Sigmoid colon (tissue), 7 donors: ENCODE results near the gene TBC1D21. TPM values are rescaled to one million over a fixed set of nuclear protein-coding genes. Genes with fewer than 3 reads are reported as not detected.

ENCODE experiments used
- DNase-seq: peaks from one replicate; pipeline ENCODE4 v3.0.0-alpha.2; 2019
- H3K27ac ChIP-seq, 4 donors: fragments of 200-600 bp; sonication (generic); one replicate each; pipeline ENCODE4 v1.5.1; 2016 to 2019; ENCODE audit warnings: mild to moderate bottlenecking in 1 of 4
- H3K27me3 ChIP-seq, 3 donors: fragments of 200-600 bp; sonication (generic); one replicate each; pipeline ENCODE4 v1.5.1; 2019; ENCODE audit warnings: mild to moderate bottlenecking in 1 of 3
- H3K36me3 ChIP-seq, 4 donors: fragments of 200-600 bp; sonication (generic); one replicate each; pipeline ENCODE4 v1.5.1; 2016 to 2019
- H3K4me1 ChIP-seq, 4 donors: fragments of 200-600 bp; sonication (generic); one replicate each; pipeline ENCODE4 v1.5.1; 2017 to 2019
- H3K4me3 ChIP-seq, 4 donors: fragments of 200-600 bp; sonication (generic); one replicate each; pipeline ENCODE4 v1.5.1; 2017 to 2019; ENCODE audit warnings: mild to moderate bottlenecking in 2 of 4, moderate library complexity in 1 of 4
- H3K9me3 ChIP-seq, 4 donors: fragments of 200-600 bp in 3 of 4; sonication (generic) in 3 of 4; one replicate each; pipeline versions ENCODE4 v1.5.1 to v1.6.1; 2013 to 2019
- EP300 ChIP-seq, 4 donors: sonication (generic); formaldehyde crosslinking; IDR thresholded peaks; one replicate each; pipeline ENCODE4 v1.6.1; 2017; ENCODE audit warnings: antibody characterized with exemption in 4 of 4
- POLR2A ChIP-seq, 2 donors: fragments of 450-650 bp; IDR thresholded peaks; one replicate each; pipeline ENCODE4 v1.6.1; 2016; ENCODE audit warnings: antibody characterized with exemption in 2 of 2, mild to moderate bottlenecking in 2 of 2, moderate library complexity in 2 of 2
- POLR2AphosphoS5 ChIP-seq, 4 donors: sonication (generic); formaldehyde crosslinking; IDR thresholded peaks; one replicate each; pipeline ENCODE4 v1.6.1; 2017; ENCODE audit warnings: antibody characterized with exemption in 4 of 4
- WGBS, 2 donors: extraction: QIAGEN DNeasy Blood & Tissue Kit; methylation state at CpG; one replicate each; pipeline ENCODE4 v1.1.7; 2013; 5-methylcytosine and 5-hydroxymethylcytosine counted together
- intact Hi-C: fragments of 100-400 bp; cut with DNase I; formaldehyde crosslinking; loops from one replicate; pipeline ENCODE4 v1.15.1; 2023
- polyA plus RNA-seq, 3 donors: library from polyadenylated mRNA; stranded (reverse); fragments of 200-250 nt; gene quantifications; one replicate each; pipeline ENCODE4 v1.2.3, GENCODE V29; 2013
- total RNA-seq, 4 donors: library from RNA; depleted of rRNA; stranded (reverse); fragments of >200 nt; gene quantifications; one replicate each; pipeline ENCODE4 v1.1.0, GENCODE V29; 2016
- TF ChIP-seq, protein P1 (sequence below), 4 experiments: fragments of 450-650 bp in 3 of 4; fragments of 200-600 bp in 1 of 4; IDR thresholded peaks; one replicate each; pipeline ENCODE4 v1.5.1; 2016 to 2019; ENCODE audit warnings: antibody characterized with exemption in 4 of 4, mild to moderate bottlenecking in 3 of 4, moderate library complexity in 2 of 4
- donor health status: healthy with polysubstance abuse.
- donor health status: Bipolar disorder and iron deficiency.
- donor health status: healthy.

Gene TBC1D21
- total and polyA plus RNA-seq, 7 donors = not detected

DNA sequence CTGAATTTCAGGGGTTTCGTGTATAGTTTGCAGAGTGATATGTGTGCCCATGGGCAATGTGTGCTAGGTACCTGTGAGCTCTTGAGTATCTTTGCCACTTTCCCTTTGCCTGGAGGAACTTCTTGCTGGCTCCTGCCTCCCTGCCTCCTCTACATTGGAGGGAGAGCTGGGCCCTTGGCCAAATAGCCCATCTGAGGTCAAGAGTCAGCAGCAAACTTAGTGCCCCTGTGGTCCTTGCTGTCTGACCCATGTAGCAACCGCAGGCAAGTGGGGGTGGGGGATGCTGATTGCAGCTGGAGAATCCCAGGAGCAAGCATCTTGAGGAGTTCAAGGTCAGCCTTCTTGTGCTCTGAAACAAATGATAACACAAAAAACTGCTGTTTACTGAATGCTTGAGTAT is 5.4 kb upstream of the TBC1D21 start:
- intact Hi-C loops = no loop called here
- no peaks in the 10 kb centered on the region for H3K36me3 ChIP-seq
- no peaks in the 10 kb centered on the region for H3K9me3 ChIP-seq
- no peaks in the 10 kb centered on the region for H3K4me1 ChIP-seq
- no peak for DNase-seq
- H3K27ac ChIP-seq = no peak overlapping the region
- no peak overlapping the region for H3K4me3 ChIP-seq
- 73 to 82% methylated on average over 2 of the region's 2 CpGs for WGBS, 2 donors
- TF ChIP-seq POLR2A (IDR thresholded peaks at IDR 0.05) = no peak
- TF ChIP-seq POLR2AphosphoS5 (IDR thresholded peaks at IDR 0.05) = no peak
- TF ChIP-seq, protein P1, sequence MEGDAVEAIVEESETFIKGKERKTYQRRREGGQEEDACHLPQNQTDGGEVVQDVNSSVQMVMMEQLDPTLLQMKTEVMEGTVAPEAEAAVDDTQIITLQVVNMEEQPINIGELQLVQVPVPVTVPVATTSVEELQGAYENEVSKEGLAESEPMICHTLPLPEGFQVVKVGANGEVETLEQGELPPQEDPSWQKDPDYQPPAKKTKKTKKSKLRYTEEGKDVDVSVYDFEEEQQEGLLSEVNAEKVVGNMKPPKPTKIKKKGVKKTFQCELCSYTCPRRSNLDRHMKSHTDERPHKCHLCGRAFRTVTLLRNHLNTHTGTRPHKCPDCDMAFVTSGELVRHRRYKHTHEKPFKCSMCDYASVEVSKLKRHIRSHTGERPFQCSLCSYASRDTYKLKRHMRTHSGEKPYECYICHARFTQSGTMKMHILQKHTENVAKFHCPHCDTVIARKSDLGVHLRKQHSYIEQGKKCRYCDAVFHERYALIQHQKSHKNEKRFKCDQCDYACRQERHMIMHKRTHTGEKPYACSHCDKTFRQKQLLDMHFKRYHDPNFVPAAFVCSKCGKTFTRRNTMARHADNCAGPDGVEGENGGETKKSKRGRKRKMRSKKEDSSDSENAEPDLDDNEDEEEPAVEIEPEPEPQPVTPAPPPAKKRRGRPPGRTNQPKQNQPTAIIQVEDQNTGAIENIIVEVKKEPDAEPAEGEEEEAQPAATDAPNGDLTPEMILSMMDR (IDR thresholded peaks at IDR 0.05) = no peak
- no peak for TF ChIP-seq EP300 (IDR thresholded peaks at IDR 0.05)
- H3K27me3 ChIP-seq = peaks cover 0 to 33% (median 15%) of the 10 kb centered on the region in 3 donors

DNA sequence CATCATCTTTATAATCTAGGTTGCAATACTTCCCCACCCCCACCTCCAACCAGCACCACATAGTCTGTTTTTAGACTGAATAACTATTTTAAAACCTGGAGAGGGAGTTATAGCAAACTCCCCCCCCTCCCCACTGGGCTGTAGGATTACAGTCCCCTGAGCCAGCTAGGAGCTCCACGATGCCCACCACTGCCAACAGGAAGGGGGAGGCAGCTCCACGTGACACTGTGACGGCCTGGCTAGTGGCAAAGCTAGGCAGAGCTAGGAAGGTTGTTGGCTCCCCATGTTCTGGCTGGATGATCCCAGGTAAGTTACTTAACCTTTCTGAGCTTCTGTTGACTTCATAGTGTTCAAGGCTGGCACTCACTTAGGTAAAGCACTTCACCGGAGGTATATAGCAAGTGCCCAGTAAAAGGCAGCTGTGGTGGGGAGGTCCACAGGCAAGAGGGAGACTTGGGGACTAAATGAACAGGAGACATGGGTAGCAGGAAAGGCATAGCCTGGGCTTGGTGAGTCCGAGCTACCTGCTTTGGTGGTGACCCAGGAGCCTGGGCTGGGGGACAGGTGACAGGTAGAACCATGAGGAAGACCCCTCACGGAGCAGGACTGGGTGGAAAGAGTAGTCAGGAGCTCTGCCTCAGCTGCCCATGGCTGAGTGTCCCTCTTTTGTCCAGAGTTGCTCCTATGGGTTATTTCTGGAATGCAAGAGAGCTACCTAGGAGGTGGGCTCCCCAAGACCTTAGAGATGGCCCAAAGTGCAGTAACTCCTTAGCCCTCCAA is 4.0 kb upstream of the TBC1D21 start:
- 83% methylated on average over 6 of the region's 6 CpGs for whole genome bisulfite sequencing, 2 donors
- H3K27ac ChIP-seq = no peak overlapping the region
- intact Hi-C loops = no loop called here
- no peaks in the 10 kb centered on the region for H3K4me1 ChIP-seq
- peaks cover 0 to 36% (median 15%) of the 10 kb centered on the region in 3 donors for H3K27me3 ChIP-seq
- H3K9me3 ChIP-seq = no peaks in the 10 kb centered on the region
- no peak overlapping the region for H3K4me3 ChIP-seq
- DNase-seq = no peak
- H3K36me3 ChIP-seq = no peaks in the 10 kb centered on the region
- no peak for TF ChIP-seq POLR2A (IDR thresholded peaks at IDR 0.05)

DNA sequence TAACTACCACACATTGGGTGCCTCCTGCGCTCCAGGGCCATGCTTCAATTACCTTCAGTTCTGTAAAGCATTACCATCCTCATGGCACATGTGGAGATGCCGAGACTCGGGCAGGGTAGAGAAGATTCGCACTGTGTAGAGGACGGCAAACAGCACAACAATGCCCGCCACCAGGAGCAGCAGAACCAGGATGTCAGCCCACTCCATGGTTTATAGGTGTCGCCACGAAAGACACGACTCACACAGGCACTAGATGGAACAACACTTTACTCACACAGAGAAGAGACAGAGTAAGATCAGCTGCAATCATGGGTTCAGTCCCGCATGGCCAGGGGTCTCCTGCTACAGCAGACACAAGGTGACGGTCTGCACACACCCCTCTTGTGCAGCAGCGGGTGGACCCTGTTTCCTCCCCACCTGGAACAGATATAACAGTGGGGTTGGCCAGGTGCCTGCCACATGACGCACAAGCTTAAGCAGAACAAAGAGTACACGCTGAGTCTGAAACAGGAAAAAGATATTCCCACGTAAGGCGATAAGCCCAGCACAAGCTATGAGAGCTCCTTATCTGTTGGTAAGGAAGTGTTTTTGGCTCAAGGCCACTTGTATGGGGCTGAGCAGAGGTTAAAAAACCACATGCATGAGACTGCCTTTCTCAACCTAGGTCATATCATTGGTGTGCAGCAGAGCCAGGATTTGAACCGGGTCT is 2.5 kb upstream of the TBC1D21 start:
- Histone ChIP-seq H3K4me3 (no peak overlapping the region), H3K27ac (no peak overlapping the region), H3K27me3 (peaks cover 0 to 36% (median 15%) of the 10 kb centered on the region in 3 donors), H3K4me1 (no peaks in the 10 kb centered on the region), H3K36me3 (no peaks in the 10 kb centered on the region), H3K9me3 (no peaks in the 10 kb centered on the region)
- no peak for DNase-seq
- TF ChIP-seq POLR2AphosphoS5 (IDR thresholded peaks at IDR 0.05) (peak in 1 of 4 donors; percentile 11), EP300 (IDR thresholded peaks at IDR 0.05) (no peak)
- TF ChIP-seq, protein P1 (IDR thresholded peaks at IDR 0.05) = no peak
- 26 to 51% methylated on average over 17 of the region's 17 CpGs for WGBS, 2 donors
- intact Hi-C loops = no loop called here

DNA sequence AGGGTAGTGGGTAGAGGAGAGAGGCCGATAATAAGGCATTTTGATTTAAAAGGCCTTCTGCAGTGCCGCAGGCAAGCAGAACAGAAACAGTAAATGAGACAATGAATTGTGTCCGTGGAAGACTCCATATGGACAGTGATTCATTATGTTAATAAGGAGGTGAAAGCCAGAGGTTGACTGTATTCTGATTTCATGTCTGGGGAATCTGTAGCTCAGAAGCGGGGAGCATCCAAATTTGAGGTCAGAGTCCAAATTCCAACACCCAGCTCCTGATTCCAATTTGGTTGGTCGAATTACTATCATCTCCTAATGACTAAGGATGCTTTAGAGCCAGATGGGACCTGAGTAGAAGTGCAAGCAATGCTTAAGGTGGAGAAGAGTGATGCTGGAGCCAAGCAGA is 1.0 kb upstream of the TBC1D21 start:
- intact Hi-C loops = no loop called here
- Histone ChIP-seq H3K36me3 (no peaks in the 10 kb centered on the region), H3K4me3 (no peak overlapping the region), H3K4me1 (no peaks in the 10 kb centered on the region), H3K9me3 (no peaks in the 10 kb centered on the region), H3K27ac (no peak overlapping the region), H3K27me3 (peaks cover 0 to 36% (median 15%) of the 10 kb centered on the region in 3 donors)
- TF ChIP-seq POLR2AphosphoS5 (IDR thresholded peaks at IDR 0.05) = no peak
- no peak for DNase-seq
- WGBS, 2 donors = 79 to 82% methylated on average over 5 of the region's 5 CpGs

DNA sequence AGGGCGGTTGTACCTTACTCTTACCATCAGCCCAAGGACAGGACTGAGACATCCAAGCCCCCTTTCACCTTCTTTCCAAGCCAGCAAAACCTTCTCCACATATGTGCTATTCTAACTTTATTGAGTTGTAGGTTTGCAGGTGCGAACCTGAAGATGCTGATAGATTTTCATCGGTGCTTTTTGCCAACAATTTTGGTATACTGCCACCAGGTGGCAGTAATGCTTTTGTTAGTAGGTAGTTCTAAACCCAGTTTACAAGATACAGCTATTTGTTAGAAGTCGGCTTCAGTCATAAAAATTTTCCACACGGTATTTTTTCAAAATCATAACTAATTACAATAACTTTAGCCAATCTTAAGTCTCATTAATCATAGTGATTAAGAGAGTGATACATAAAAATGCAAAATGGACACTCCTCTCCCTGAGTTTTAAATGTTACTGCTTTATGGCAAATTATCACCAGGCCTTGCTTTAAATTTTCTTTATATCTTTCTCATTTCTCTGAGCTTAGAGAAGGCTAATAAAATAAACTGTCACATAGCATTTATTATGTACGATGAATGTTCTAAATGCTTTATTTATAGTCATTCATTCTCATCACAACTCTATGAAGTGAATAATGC is 636 bp downstream of the TBC1D21 start:
- no peak overlapping the region for H3K27ac ChIP-seq
- no peak for DNase-seq
- H3K9me3 ChIP-seq = no peaks in the 10 kb centered on the region
- no peak for TF ChIP-seq POLR2AphosphoS5 (IDR thresholded peaks at IDR 0.05)
- no peak for TF ChIP-seq POLR2A (IDR thresholded peaks at IDR 0.05)
- TF ChIP-seq, protein P1 (IDR thresholded peaks at IDR 0.05) = peak in 3 of 4 experiments; percentile 45 to 60 (median 46)
- no peak for TF ChIP-seq EP300 (IDR thresholded peaks at IDR 0.05)
- intact Hi-C loops = loop anchor here (2.0 kb wide), 1 partner anchor 33 kb away; no protein-coding TSS in a partner anchor
- WGBS, 2 donors = 26 to 34% methylated on average over 6 of the region's 6 CpGs
- H3K27me3 ChIP-seq = peaks cover 0 to 26% (median 8%) of the 10 kb centered on the region in 3 donors
- H3K4me3 ChIP-seq = no peak overlapping the region
- H3K4me1 ChIP-seq = no peaks in the 10 kb centered on the region
- no peaks in the 10 kb centered on the region for H3K36me3 ChIP-seq
